Panc1 (cell line): Measurements from ENCODE around the gene ZNF23. TPM values are rescaled to one million over a fixed set of nuclear protein-coding genes. Genes with fewer than 3 reads are reported as not detected.

ENCODE experiments used
- ATAC-seq: fragments of 200-7000 bp; cut with Tn5 transposase; 2 replicates; pipeline ENCODE4 v1.9.1; 2020; ENCODE audit warnings: mild to moderate bottlenecking, moderate library complexity
- BruUV-seq: library from RNA; stranded (reverse); fragments of 400-500 nt; replicated peaks from 2 replicates; lab custom pipeline; 2021; lab: Mats Ljungman, UMichigan
- CTCF ChIA-PET: fragments of 300-600 bp; sonication (Branson Sonifier 250); formaldehyde crosslinking; loops from one replicate; lab custom pipeline; 2022; ENCODE audit warnings: antibody characterized with exemption; lab: Charles Lee
- POLR2A ChIA-PET: fragments of 300-600 bp; sonication (Branson Sonifier 250); formaldehyde crosslinking; loops from one replicate; lab custom pipeline; 2022; ENCODE audit warnings: antibody characterized with exemption; lab: Charles Lee
- DNase-seq: peaks from one replicate; pipeline ENCODE4 v3.0.0-alpha.2; 2010; ENCODE audit warnings: low read depth, low spot score
- H3K27ac ChIP-seq: 2 replicates; pipeline ENCODE4 v1.5.1; 2011; ENCODE audit warnings: mild to moderate bottlenecking, low read length, inconsistent platforms
- H3K27me3 ChIP-seq: fragments of 200-500 bp; sonication (Bioruptor generic); 2 replicates; pipeline ENCODE4 v1.6.0; 2014; ENCODE audit warnings: low read length, inconsistent platforms; ENCODE audit not compliant: control insufficient read depth, insufficient read depth
- H3K36me3 ChIP-seq: fragments of 200-500 bp; sonication (Bioruptor generic); 2 replicates; pipeline ENCODE4 v1.5.1; 2014; ENCODE audit warnings: inconsistent platforms, mild to moderate bottlenecking, low read length, moderate library complexity; ENCODE audit not compliant: control insufficient read depth, insufficient read depth
- H3K4me1 ChIP-seq: 2 replicates; pipeline ENCODE4 v1.5.1; 2011; ENCODE audit warnings: inconsistent platforms, mild to moderate bottlenecking, low read length, moderate library complexity; ENCODE audit not compliant: control insufficient read depth, insufficient read depth
- H3K4me3 ChIP-seq, 2 experiments: 2 replicates each; pipeline ENCODE4 v1.5.1; 2011 to 2012; ENCODE audit warnings: low read depth in 2 of 2, low read length in 2 of 2, mild to moderate bottlenecking in 2 of 2, inconsistent platforms in 1 of 2, moderate library complexity in 1 of 2
- H3K9me3 ChIP-seq: fragments of 200-500 bp; sonication (Bioruptor generic); 2 replicates; pipeline ENCODE4 v1.5.1; 2014; ENCODE audit warnings: low read depth, mild to moderate bottlenecking, inconsistent platforms, low read length, moderate library complexity; ENCODE audit not compliant: control insufficient read depth, insufficient read depth
- POLR2AphosphoS5 ChIP-seq: IDR thresholded peaks from 2 replicates; pipeline ENCODE4 v1.6.1; 2012; ENCODE audit warnings: mild to moderate bottlenecking, low read depth, low read length, moderate library complexity
- SIN3A ChIP-seq: IDR thresholded peaks from 2 replicates; pipeline ENCODE4 v1.6.1; 2012; ENCODE audit warnings: low read depth, mild to moderate bottlenecking, low read length, moderate library complexity, borderline replicate concordance; ENCODE audit not compliant: insufficient read depth
- TCF7L2 ChIP-seq: IDR thresholded peaks from 2 replicates; pipeline ENCODE4 v1.6.1; 2011; ENCODE audit warnings: mild to moderate bottlenecking, low read depth, low read length, inconsistent platforms
- in situ Hi-C: cut with HindIII; loops from 2 replicates; pipeline ENCODE4 v1.10.0; 2016; ENCODE audit warnings: low sequenced_read_pairs, low pct_unique_long_range_greater_than_20kb
- intact Hi-C: fragments of 100-400 bp; cut with micrococcal nuclease; formaldehyde crosslinking; loops from one replicate; pipeline ENCODE4 v1.10.0; 2022; ENCODE audit not compliant: unreplicated experiment
- total RNA-seq: library from RNA; stranded (reverse); gene quantifications from one replicate; pipeline ENCODE4 v1.2.1, GENCODE V29; 2021; ENCODE audit not compliant: unreplicated experiment
- TF ChIP-seq, protein P1 (sequence below): fragments of 450-650 bp; IDR thresholded peaks from 2 replicates; pipeline ENCODE4 v1.5.1; 2017; ENCODE audit warnings: mild to moderate bottlenecking
- TF ChIP-seq, protein P2 (sequence below), 2 experiments: IDR thresholded peaks; 2 replicates each; pipeline ENCODE4 v1.6.1; 2011 to 2012; ENCODE audit warnings: low read depth in 2 of 2, control low read depth in 1 of 2, low read length in 1 of 2, mild to moderate bottlenecking in 1 of 2, moderate library complexity in 1 of 2; ENCODE audit not compliant: insufficient read depth in 1 of 2

Gene ZNF23
- total RNA-seq, 1 experiment from 2014 or later, result 5.2 TPM

DNA sequence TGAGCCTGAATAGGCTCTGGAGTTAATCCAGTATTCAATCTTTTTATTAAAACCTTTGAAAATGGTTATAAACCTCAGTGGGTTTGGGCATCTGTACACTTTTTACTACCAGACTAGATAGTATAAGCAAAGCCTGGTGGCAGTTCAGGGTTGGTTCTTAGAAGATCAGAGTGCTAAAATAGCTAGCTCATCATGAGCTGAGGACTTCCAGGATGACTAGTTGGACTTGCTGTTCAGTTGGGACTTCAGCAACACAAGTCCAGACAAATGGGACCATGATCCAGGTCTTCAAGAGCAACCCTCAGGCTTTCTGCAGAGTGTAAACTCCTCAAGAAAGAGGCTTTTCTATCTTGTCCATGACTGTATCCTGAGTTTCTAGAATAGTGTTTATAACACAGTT lies 28.3 kb upstream of the ZNF23 start:
- POLR2A ChIA-PET, result no interaction called here
- no peak for TF ChIP-seq POLR2AphosphoS5
- TF ChIP-seq, protein P1, sequence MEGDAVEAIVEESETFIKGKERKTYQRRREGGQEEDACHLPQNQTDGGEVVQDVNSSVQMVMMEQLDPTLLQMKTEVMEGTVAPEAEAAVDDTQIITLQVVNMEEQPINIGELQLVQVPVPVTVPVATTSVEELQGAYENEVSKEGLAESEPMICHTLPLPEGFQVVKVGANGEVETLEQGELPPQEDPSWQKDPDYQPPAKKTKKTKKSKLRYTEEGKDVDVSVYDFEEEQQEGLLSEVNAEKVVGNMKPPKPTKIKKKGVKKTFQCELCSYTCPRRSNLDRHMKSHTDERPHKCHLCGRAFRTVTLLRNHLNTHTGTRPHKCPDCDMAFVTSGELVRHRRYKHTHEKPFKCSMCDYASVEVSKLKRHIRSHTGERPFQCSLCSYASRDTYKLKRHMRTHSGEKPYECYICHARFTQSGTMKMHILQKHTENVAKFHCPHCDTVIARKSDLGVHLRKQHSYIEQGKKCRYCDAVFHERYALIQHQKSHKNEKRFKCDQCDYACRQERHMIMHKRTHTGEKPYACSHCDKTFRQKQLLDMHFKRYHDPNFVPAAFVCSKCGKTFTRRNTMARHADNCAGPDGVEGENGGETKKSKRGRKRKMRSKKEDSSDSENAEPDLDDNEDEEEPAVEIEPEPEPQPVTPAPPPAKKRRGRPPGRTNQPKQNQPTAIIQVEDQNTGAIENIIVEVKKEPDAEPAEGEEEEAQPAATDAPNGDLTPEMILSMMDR, result no peak
- TF ChIP-seq SIN3A, result no peak
- TF ChIP-seq TCF7L2, result no peak
- TF ChIP-seq, protein P2, sequence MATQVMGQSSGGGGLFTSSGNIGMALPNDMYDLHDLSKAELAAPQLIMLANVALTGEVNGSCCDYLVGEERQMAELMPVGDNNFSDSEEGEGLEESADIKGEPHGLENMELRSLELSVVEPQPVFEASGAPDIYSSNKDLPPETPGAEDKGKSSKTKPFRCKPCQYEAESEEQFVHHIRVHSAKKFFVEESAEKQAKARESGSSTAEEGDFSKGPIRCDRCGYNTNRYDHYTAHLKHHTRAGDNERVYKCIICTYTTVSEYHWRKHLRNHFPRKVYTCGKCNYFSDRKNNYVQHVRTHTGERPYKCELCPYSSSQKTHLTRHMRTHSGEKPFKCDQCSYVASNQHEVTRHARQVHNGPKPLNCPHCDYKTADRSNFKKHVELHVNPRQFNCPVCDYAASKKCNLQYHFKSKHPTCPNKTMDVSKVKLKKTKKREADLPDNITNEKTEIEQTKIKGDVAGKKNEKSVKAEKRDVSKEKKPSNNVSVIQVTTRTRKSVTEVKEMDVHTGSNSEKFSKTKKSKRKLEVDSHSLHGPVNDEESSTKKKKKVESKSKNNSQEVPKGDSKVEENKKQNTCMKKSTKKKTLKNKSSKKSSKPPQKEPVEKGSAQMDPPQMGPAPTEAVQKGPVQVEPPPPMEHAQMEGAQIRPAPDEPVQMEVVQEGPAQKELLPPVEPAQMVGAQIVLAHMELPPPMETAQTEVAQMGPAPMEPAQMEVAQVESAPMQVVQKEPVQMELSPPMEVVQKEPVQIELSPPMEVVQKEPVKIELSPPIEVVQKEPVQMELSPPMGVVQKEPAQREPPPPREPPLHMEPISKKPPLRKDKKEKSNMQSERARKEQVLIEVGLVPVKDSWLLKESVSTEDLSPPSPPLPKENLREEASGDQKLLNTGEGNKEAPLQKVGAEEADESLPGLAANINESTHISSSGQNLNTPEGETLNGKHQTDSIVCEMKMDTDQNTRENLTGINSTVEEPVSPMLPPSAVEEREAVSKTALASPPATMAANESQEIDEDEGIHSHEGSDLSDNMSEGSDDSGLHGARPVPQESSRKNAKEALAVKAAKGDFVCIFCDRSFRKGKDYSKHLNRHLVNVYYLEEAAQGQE (IDR thresholded peaks at IDR 0.05; ENCODE audit: insufficient read depth in 1 of 2, low read depth in 2 of 2, low read length in 1 of 2), result no peak
- intact Hi-C loops, result no loop called here

DNA sequence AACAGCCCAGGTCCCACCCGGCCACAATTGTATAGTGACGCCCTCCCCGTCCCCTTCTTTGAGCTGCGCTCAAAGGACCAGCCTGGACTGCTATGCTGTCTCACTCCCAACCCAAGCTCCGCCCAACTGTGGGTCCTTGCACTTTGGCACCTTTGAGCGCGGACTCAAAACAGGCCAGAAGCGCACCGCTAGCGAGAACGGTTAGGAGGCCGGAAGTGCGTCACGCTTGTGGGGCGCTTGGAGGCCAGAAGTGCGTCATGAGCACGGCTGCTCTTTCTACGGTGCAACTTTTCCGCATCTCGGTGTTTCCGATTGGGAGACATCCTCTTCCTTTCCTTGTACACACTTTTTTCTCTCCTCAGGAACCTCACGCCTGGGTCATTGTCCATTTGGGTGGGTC lies 27.1 kb upstream of the ZNF23 start, which contains the start of gene ZNF19:
Gene ZNF19 (minus strand): TSS at position 203 of the 400 bp plus-strand sequence. CDS start 7,210 bp downstream, outside the sequence.
- Histone ChIP-seq H3K4me1 (no peaks in the 10 kb centered on the region), H3K36me3 (no peaks in the 10 kb centered on the region), H3K9me3 (no peaks in the 10 kb centered on the region), H3K4me3 (no peak within 1 kb of the TSS), H3K27me3 (no peaks in the 10 kb centered on the region), H3K27ac (no peak within 1 kb of the TSS)
- no peak for DNase-seq
- no TSS peak for BruUV-seq
- in situ Hi-C loops, result no loop called here
- TF ChIP-seq, protein P1, result no peak
- TF ChIP-seq TCF7L2, result no peak
- TF ChIP-seq, protein P2 (IDR thresholded peaks at IDR 0.05; ENCODE audit: insufficient read depth in 1 of 2, low read depth in 2 of 2, low read length in 1 of 2), result no peak
- no peak for TF ChIP-seq POLR2AphosphoS5
- TF ChIP-seq SIN3A, result no peak
- POLR2A ChIA-PET, result no interaction called here
- no peak for ATAC-seq
- intact Hi-C loops, result no loop called here
- CTCF ChIA-PET, result no interaction called here

More for the DNA sequence above, 28.3 kb upstream of the ZNF23 start:
- no peak overlapping the region for H3K4me3 ChIP-seq
- H3K27me3 ChIP-seq, result no peaks in the 10 kb centered on the region
- no peak for DNase-seq
- no peaks in the 10 kb centered on the region for H3K9me3 ChIP-seq
- in situ Hi-C loops, result no loop called here
- no TSS peak for BruUV-seq
- H3K27ac ChIP-seq, result no peak overlapping the region
- H3K36me3 ChIP-seq, result no peaks in the 10 kb centered on the region
- CTCF ChIA-PET, result no interaction called here
- no peak for ATAC-seq
- H3K4me1 ChIP-seq, result no peaks in the 10 kb centered on the region
